HepG2 (cell line): Measurements from ENCODE around the gene GPR89B. TPM values are rescaled to one million over a fixed set of nuclear protein-coding genes. Genes with fewer than 3 reads are reported as not detected.

Source experiments
- CBFB ChIP-seq: sonication (generic); formaldehyde crosslinking; IDR thresholded peaks from 2 replicates; pipeline ENCODE4 v1.4.0; 2020; ENCODE audit warnings: missing genetic modification reagents
- GZF1 ChIP-seq: sonication (generic); formaldehyde crosslinking; IDR thresholded peaks from 2 replicates; pipeline ENCODE4 v1.5.1; 2020; ENCODE audit warnings: mild to moderate bottlenecking, missing genetic modification reagents
- IKZF4 ChIP-seq: sonication (generic); formaldehyde crosslinking; IDR thresholded peaks from 2 replicates; pipeline ENCODE4 v1.5.1; 2020; ENCODE audit warnings: borderline replicate concordance, mild to moderate bottlenecking, low read depth, missing genetic modification reagents; ENCODE audit errors: not compliant biosample characterization
- NFYB ChIP-seq: sonication (generic); formaldehyde crosslinking; IDR thresholded peaks from 2 replicates; pipeline ENCODE4 v1.4.0; 2020; ENCODE audit warnings: missing genetic modification reagents
- RAD21 ChIP-seq: fragments of 450-650 bp; formaldehyde crosslinking; IDR thresholded peaks from 2 replicates; pipeline ENCODE4 v1.5.0; 2020; ENCODE audit warnings: mild to moderate bottlenecking
- SIX4 ChIP-seq: sonication (generic); formaldehyde crosslinking; IDR thresholded peaks from 2 replicates; pipeline ENCODE4 v1.4.0; 2020; ENCODE audit warnings: missing genetic modification reagents
- SMYD3 ChIP-seq: sonication (generic); formaldehyde crosslinking; IDR thresholded peaks from 2 replicates; pipeline ENCODE4 v1.8.1; 2023; ENCODE audit warnings: mild to moderate bottlenecking, missing genetic modification reagents
- XRCC5 ChIP-seq: fragments of 200-400 bp; formaldehyde crosslinking; optimal IDR thresholded peaks from 2 replicates; pipeline ENCODE3; 2017; ENCODE audit warnings: mild to moderate bottlenecking, low read length
- ZKSCAN5 ChIP-seq: sonication (generic); formaldehyde crosslinking; IDR thresholded peaks from 2 replicates; pipeline ENCODE4 v1.5.1; 2020; ENCODE audit warnings: mild to moderate bottlenecking, missing genetic modification reagents
- ZNF180 ChIP-seq: sonication (generic); formaldehyde crosslinking; IDR thresholded peaks from 2 replicates; pipeline ENCODE4 v1.4.0; 2020; ENCODE audit warnings: low read depth, missing genetic modification reagents, borderline replicate concordance
- ZNF251 ChIP-seq: sonication (generic); formaldehyde crosslinking; IDR thresholded peaks from 2 replicates; pipeline ENCODE4 v1.9.0; 2021; ENCODE audit warnings: mild to moderate bottlenecking, missing genetic modification reagents
- ZNF589 ChIP-seq: sonication (generic); formaldehyde crosslinking; conservative IDR thresholded peaks from 2 replicates; pipeline ENCODE4 v1.8.0; 2022; ENCODE audit warnings: mild to moderate bottlenecking, moderate library complexity, missing genetic modification reagents
- ZNF703 ChIP-seq: sonication (generic); formaldehyde crosslinking; IDR thresholded peaks from 2 replicates; pipeline ENCODE4 v1.5.1; 2020; ENCODE audit warnings: missing genetic modification reagents, mild to moderate bottlenecking, moderate library complexity, borderline replicate concordance
- ZNF883 ChIP-seq: sonication (generic); formaldehyde crosslinking; IDR thresholded peaks from 2 replicates; pipeline ENCODE4 v1.5.1; 2020; ENCODE audit warnings: mild to moderate bottlenecking, missing genetic modification reagents; ENCODE audit errors: not compliant biosample characterization
- polyA plus RNA-seq, 8 experiments: library from polyadenylated mRNA; depleted of rRNA in 3 of 8; stranded (reverse) in 7 of 8; unstranded in 1 of 8; fragments of >200 nt; fragmentation: Illumina TruSeq in 4 of 8; extraction: Trizol in 4 of 8; gene quantifications; 2 replicates each; pipeline versions ENCODE4 v1.2.1 to v1.2.3, GENCODE V29; 2011 to 2016; ENCODE audit warnings: low read depth in 4 of 8, missing spikeins in 1 of 8, mixed read lengths in 1 of 8; ENCODE audit not compliant: insufficient read depth in 1 of 8
- total RNA-seq, 5 experiments: library from RNA; depleted of rRNA; stranded (reverse); fragments of >200 nt; fragmentation: Illumina TruSeq; extraction: Trizol; gene quantifications; 2 replicates each; pipeline ENCODE4 v1.2.3, GENCODE V29; 2016; ENCODE audit warnings: low read depth in 1 of 5
- TF ChIP-seq, protein P1 (sequence below), 2 experiments: sonication (generic) in 1 of 2; formaldehyde crosslinking in 1 of 2; IDR thresholded peaks; 2 replicates each; pipeline versions ENCODE4 v1.4.0 to v1.6.1; 2018 to 2020; ENCODE audit warnings: missing genetic modification reagents in 2 of 2, borderline replicate concordance in 1 of 2, low read depth in 1 of 2, mild to moderate bottlenecking in 1 of 2, missing biosample characterization in 1 of 2
- TF ChIP-seq, protein P2 (sequence below): sonication (generic); formaldehyde crosslinking; IDR thresholded peaks from 2 replicates; pipeline ENCODE4 v1.4.0; 2020; ENCODE audit warnings: mild to moderate bottlenecking, missing genetic modification reagents
- TF ChIP-seq, protein P3 (sequence below): sonication (generic); formaldehyde crosslinking; IDR thresholded peaks from 2 replicates; pipeline ENCODE4 v1.5.1; 2020; ENCODE audit warnings: mild to moderate bottlenecking, missing genetic modification reagents, moderate library complexity
- TF ChIP-seq, protein P4 (sequence below): sonication (generic); formaldehyde crosslinking; IDR thresholded peaks from 2 replicates; pipeline ENCODE4 v1.4.0; 2020; ENCODE audit warnings: mild to moderate bottlenecking, low read depth, missing genetic modification reagents
- TF ChIP-seq, protein P5 (sequence below): sonication (generic); formaldehyde crosslinking; IDR thresholded peaks from 2 replicates; pipeline ENCODE4 v1.5.0; 2020; ENCODE audit warnings: mild to moderate bottlenecking, missing genetic modification reagents, moderate library complexity

The GPR89B gene
- total and polyA plus RNA-seq, 2 of the 13 experiments (the other 11 are each of a cell fraction or from before 2014, with no cell fraction given), result 12.2 to 20.1 TPM

DNA sequence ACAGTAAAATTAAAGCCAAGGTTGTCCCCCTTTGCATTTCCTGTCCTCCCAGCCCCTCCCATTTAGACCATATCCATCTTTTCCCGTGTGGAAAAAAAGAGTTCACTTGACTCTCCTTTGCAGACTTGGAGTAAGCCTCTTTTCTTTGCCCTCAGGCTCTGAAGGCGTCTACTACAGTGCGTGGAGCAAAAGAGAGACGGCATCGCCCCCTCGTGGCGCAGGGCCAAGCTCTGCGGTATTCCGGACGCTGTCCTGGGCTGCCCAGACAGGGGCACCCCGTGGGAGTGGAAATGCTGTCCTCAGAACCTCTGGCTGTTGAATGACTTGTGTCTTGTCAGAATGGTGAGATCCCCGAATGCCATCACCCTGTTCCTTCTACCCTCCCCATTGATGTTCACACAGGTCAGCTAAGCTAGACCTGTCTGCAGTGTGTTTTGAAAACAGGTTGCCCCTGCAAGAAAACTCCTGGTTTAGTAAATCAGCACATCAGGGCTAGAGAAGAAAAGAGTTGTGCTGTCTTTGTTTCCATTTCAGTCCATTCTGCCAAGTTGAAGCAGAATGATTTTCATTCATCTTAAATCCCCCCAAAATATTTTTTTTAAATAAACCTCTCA lies 37.9 kb upstream of the GPR89B start (continued):
- TF ChIP-seq IKZF4 (CRISPR knock-in tag), result no peak
- TF ChIP-seq, protein P1, sequence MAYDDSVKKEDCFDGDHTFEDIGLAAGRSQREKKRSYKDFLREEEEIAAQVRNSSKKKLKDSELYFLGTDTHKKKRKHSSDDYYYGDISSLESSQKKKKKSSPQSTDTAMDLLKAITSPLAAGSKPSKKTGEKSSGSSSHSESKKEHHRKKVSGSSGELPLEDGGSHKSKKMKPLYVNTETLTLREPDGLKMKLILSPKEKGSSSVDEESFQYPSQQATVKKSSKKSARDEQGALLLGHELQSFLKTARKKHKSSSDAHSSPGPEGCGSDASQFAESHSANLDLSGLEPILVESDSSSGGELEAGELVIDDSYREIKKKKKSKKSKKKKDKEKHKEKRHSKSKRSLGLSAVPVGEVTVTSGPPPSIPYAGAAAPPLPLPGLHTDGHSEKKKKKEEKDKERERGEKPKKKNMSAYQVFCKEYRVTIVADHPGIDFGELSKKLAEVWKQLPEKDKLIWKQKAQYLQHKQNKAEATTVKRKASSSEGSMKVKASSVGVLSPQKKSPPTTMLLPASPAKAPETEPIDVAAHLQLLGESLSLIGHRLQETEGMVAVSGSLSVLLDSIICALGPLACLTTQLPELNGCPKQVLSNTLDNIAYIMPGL (CRISPR knock-in tag; IDR thresholded peaks at IDR 0.05; ENCODE audit: borderline replicate concordance in 1 of 2, low read depth in 1 of 2), result peak in 1 of 2 experiments; percentile 37; a peak in 1 of 4 replicates
- peak; percentile 78 for TF ChIP-seq XRCC5
- TF ChIP-seq ZNF180 (CRISPR knock-in tag), result no peak
- TF ChIP-seq NFYB (CRISPR knock-in tag), result no peak
- no peak for TF ChIP-seq ZNF251 (CRISPR knock-in tag)
- TF ChIP-seq CBFB (CRISPR knock-in tag), result no peak
- TF ChIP-seq, protein P2, sequence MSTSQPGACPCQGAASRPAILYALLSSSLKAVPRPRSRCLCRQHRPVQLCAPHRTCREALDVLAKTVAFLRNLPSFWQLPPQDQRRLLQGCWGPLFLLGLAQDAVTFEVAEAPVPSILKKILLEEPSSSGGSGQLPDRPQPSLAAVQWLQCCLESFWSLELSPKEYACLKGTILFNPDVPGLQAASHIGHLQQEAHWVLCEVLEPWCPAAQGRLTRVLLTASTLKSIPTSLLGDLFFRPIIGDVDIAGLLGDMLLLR (CRISPR knock-in tag), result no peak
- no peak for TF ChIP-seq GZF1 (CRISPR knock-in tag)
- TF ChIP-seq, protein P3, sequence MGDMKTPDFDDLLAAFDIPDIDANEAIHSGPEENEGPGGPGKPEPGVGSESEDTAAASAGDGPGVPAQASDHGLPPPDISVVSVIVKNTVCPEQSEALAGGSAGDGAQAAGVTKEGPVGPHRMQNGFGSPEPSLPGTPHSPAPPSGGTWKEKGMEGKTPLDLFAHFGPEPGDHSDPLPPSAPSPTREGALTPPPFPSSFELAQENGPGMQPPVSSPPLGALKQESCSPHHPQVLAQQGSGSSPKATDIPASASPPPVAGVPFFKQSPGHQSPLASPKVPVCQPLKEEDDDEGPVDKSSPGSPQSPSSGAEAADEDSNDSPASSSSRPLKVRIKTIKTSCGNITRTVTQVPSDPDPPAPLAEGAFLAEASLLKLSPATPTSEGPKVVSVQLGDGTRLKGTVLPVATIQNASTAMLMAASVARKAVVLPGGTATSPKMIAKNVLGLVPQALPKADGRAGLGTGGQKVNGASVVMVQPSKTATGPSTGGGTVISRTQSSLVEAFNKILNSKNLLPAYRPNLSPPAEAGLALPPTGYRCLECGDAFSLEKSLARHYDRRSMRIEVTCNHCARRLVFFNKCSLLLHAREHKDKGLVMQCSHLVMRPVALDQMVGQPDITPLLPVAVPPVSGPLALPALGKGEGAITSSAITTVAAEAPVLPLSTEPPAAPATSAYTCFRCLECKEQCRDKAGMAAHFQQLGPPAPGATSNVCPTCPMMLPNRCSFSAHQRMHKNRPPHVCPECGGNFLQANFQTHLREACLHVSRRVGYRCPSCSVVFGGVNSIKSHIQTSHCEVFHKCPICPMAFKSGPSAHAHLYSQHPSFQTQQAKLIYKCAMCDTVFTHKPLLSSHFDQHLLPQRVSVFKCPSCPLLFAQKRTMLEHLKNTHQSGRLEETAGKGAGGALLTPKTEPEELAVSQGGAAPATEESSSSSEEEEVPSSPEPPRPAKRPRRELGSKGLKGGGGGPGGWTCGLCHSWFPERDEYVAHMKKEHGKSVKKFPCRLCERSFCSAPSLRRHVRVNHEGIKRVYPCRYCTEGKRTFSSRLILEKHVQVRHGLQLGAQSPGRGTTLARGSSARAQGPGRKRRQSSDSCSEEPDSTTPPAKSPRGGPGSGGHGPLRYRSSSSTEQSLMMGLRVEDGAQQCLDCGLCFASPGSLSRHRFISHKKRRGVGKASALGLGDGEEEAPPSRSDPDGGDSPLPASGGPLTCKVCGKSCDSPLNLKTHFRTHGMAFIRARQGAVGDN (CRISPR knock-in tag), result 0 out of 2 replicates have a peak, but pooled peaks have one; percentile 10
- TF ChIP-seq SMYD3, result no peak
- TF ChIP-seq ZNF589 (CRISPR knock-in tag), result no peak
- TF ChIP-seq, protein P4, sequence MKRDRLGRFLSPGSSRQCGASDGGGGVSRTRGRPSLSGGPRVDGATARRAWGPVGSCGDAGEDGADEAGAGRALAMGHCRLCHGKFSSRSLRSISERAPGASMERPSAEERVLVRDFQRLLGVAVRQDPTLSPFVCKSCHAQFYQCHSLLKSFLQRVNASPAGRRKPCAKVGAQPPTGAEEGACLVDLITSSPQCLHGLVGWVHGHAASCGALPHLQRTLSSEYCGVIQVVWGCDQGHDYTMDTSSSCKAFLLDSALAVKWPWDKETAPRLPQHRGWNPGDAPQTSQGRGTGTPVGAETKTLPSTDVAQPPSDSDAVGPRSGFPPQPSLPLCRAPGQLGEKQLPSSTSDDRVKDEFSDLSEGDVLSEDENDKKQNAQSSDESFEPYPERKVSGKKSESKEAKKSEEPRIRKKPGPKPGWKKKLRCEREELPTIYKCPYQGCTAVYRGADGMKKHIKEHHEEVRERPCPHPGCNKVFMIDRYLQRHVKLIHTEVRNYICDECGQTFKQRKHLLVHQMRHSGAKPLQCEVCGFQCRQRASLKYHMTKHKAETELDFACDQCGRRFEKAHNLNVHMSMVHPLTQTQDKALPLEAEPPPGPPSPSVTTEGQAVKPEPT, result no peak
- TF ChIP-seq ZNF703, result no peak
- TF ChIP-seq SIX4, result no peak
- TF ChIP-seq, protein P5, sequence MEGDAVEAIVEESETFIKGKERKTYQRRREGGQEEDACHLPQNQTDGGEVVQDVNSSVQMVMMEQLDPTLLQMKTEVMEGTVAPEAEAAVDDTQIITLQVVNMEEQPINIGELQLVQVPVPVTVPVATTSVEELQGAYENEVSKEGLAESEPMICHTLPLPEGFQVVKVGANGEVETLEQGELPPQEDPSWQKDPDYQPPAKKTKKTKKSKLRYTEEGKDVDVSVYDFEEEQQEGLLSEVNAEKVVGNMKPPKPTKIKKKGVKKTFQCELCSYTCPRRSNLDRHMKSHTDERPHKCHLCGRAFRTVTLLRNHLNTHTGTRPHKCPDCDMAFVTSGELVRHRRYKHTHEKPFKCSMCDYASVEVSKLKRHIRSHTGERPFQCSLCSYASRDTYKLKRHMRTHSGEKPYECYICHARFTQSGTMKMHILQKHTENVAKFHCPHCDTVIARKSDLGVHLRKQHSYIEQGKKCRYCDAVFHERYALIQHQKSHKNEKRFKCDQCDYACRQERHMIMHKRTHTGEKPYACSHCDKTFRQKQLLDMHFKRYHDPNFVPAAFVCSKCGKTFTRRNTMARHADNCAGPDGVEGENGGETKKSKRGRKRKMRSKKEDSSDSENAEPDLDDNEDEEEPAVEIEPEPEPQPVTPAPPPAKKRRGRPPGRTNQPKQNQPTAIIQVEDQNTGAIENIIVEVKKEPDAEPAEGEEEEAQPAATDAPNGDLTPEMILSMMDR, result peak; percentile 94
- no peak for TF ChIP-seq ZKSCAN5 (CRISPR knock-in tag)
- TF ChIP-seq RAD21 (CRISPR knock-in tag), result peak; percentile 86
- no peak for TF ChIP-seq ZNF883
